Hematopoietic multipotent progenitor cell treated with erythropoietin and hydrocortisone succinate and interleukin-3 and kit ligand, for 8 days (in vitro differentiated cells): ENCODE results near the gene FAM120B.
"Not testable (repeated sequence)": the region's sequence is repeated elsewhere in the genome, so short reads cannot be mapped to it uniquely, and the experiment has no call there.

Source experiments
- DNase-seq: peaks from one replicate; pipeline ENCODE4 v3.0.0-alpha.2; 2015

FAM120B gene

GRCh38 chr6:170305805-170306323, 694 bp upstream of the FAM120B start:
- no peak for DNase-seq

GRCh38 chr6:170307080-170307545, 555 bp downstream of the FAM120B start:
- no peak for DNase-seq

GRCh38 chr6:170308761-170309160, 2.2 kb downstream of the FAM120B start:
- DNase-seq = no peak

- DNase-seq = no peak
These were observed 5.1 kb downstream of the FAM120B start for GRCh38 chr6:170311696-170312095.

- DNase-seq = no peak
These were observed 6.3 kb downstream of the FAM120B start for GRCh38 chr6:170312876-170313275.

GRCh38 chr6:170313716-170314295, 7.2 kb downstream of the FAM120B start:
- no peak for DNase-seq

- no peak for DNase-seq
These were observed 8.4 kb downstream of the FAM120B start for GRCh38 chr6:170314983-170315382.

- no peak for DNase-seq
These were observed 9.5 kb downstream of the FAM120B start for GRCh38 chr6:170316071-170316470.

GRCh38 chr6:170317076-170317475, 10.5 kb downstream of the FAM120B start:
- no peak for DNase-seq

- DNase-seq = no peak
These were observed 11.2 kb downstream of the FAM120B start for GRCh38 chr6:170317718-170318117.

- DNase-seq = no peak
These were observed 22.8 kb downstream of the FAM120B start for GRCh38 chr6:170329321-170329720.

GRCh38 chr6:170335199-170335598, 28.6 kb downstream of the FAM120B start:
- not testable (repeated sequence) for DNase-seq

GRCh38 chr6:170344631-170345576, 38.3 kb downstream of the FAM120B start:
- DNase-seq = no peak

GRCh38 chr6:170345662-170346061, 39.1 kb downstream of the FAM120B start:
- DNase-seq = no peak

GRCh38 chr6:170346649-170347048, 40.1 kb downstream of the FAM120B start:
- DNase-seq = no peak

GRCh38 chr6:170347091-170347490, 40.5 kb downstream of the FAM120B start:
- no peak for DNase-seq

- no peak for DNase-seq
These were observed 41.4 kb downstream of the FAM120B start for GRCh38 chr6:170347975-170348374.

- not testable (repeated sequence) for DNase-seq
These were observed 44.9 kb downstream of the FAM120B start for GRCh38 chr6:170351456-170351855.

GRCh38 chr6:170355190-170355589, 48.6 kb downstream of the FAM120B start:
- DNase-seq = not testable (repeated sequence)

GRCh38 chr6:170355661-170356060, 49.1 kb downstream of the FAM120B start:
- no peak for DNase-seq

GRCh38 chr6:170357812-170358211, 51.3 kb downstream of the FAM120B start:
- no peak for DNase-seq

GRCh38 chr6:170358496-170358895, 51.9 kb downstream of the FAM120B start:
- DNase-seq = no peak

- DNase-seq = peak; percentile 36
These were observed 53.9 kb downstream of the FAM120B start for GRCh38 chr6:170360476-170360875.

GRCh38 chr6:170361335-170361734, 54.8 kb downstream of the FAM120B start:
- DNase-seq = no peak
